RWPE2 (cell line): ENCODE measurements around the gene OPN1MW.
"Not testable (repeated sequence)": the region's sequence is repeated elsewhere in the genome, so short reads cannot be mapped to it uniquely, and the experiment has no call there.

Source experiments
- ATAC-seq: fragments of 200-7000 bp; cut with Tn5 transposase; 3 replicates; pipeline ENCODE4 v1.9.1; 2021; ENCODE audit warnings: low read depth
- DNase-seq: peaks from one replicate; pipeline ENCODE4 v3.0.0-alpha.2; 2020; ENCODE audit warnings: low spot score
- H3K27ac ChIP-seq: fragments of 450-650 bp; 2 replicates; pipeline ENCODE4 v1.5.1; 2017; ENCODE audit warnings: mild to moderate bottlenecking; ENCODE audit not compliant: poor library complexity, severe bottlenecking
- H3K27me3 ChIP-seq: fragments of 250-450 bp; sonication (Bioruptor Pico); 2 replicates; pipeline ENCODE4 v1.5.1; 2021; ENCODE audit warnings: mild to moderate bottlenecking, moderate library complexity; ENCODE audit not compliant: insufficient read depth, poor library complexity, severe bottlenecking
- H3K36me3 ChIP-seq: fragments of 250-450 bp; sonication (Bioruptor Pico); 2 replicates; pipeline ENCODE4 v1.5.1; 2020; ENCODE audit warnings: low read depth, mild to moderate bottlenecking, moderate library complexity
- H3K4me1 ChIP-seq: fragments of 250-450 bp; sonication (Bioruptor Pico); 2 replicates; pipeline ENCODE4 v1.5.1; 2021; ENCODE audit warnings: mild to moderate bottlenecking, moderate library complexity; ENCODE audit not compliant: insufficient read depth, poor library complexity, severe bottlenecking
- H3K4me3 ChIP-seq: fragments of 250-450 bp; sonication (Bioruptor Pico); 2 replicates; pipeline ENCODE4 v1.5.1; 2021; ENCODE audit warnings: mild to moderate bottlenecking, moderate library complexity; ENCODE audit not compliant: severe bottlenecking
- H3K9me3 ChIP-seq: fragments of 250-450 bp; sonication (Bioruptor Pico); 2 replicates; pipeline ENCODE4 v1.5.1; 2021; ENCODE audit warnings: mild to moderate bottlenecking, moderate library complexity; ENCODE audit not compliant: severe bottlenecking
- CTCF ChIP-seq: fragments of 450-650 bp; IDR thresholded peaks from one replicate; pipeline ENCODE4 v1.5.1; 2017; ENCODE audit warnings: mild to moderate bottlenecking, moderate library complexity; ENCODE audit not compliant: poor library complexity, severe bottlenecking

OPN1MW gene

GRCh38 chrX:154182296-154182695 is at the start of gene OPN1MW:
Gene OPN1MW, plus strand, starts transcription at chrX:154182596. Its CDS starts 82 bp downstream, at chrX:154182678.
- H3K4me3 ChIP-seq, DNase-seq, ATAC-seq, H3K27me3 ChIP-seq, H3K9me3 ChIP-seq, H3K27ac ChIP-seq, H3K4me1 ChIP-seq, H3K36me3 ChIP-seq: not testable (repeated sequence)

- no peaks in the 10 kb centered on the region for H3K36me3 ChIP-seq
- DNase-seq (no peak), ATAC-seq (no peak)
- H3K4me3 ChIP-seq = no peak overlapping the region
- no peaks in the 10 kb centered on the region for H3K9me3 ChIP-seq
- no peak for TF ChIP-seq CTCF
- no peaks in the 10 kb centered on the region for H3K4me1 ChIP-seq
- no peaks in the 10 kb centered on the region for H3K27me3 ChIP-seq
- no peak overlapping the region for H3K27ac ChIP-seq
Observed at GRCh38 chrX:154135458-154136229, 46.8 kb upstream of the OPN1MW start.

GRCh38 chrX:154136627-154137161 is 45.7 kb upstream of the OPN1MW start:
- H3K4me3 ChIP-seq = no peak overlapping the region
- no peaks in the 10 kb centered on the region for H3K9me3 ChIP-seq
- peak; percentile 84 for TF ChIP-seq CTCF
- H3K4me1 ChIP-seq = no peaks in the 10 kb centered on the region
- H3K27me3 ChIP-seq = no peaks in the 10 kb centered on the region
- ATAC-seq (peak; percentile 70; the same call in 2 of the 3 replicates), DNase-seq (no peak)
- H3K27ac ChIP-seq = no peak overlapping the region
- no peaks in the 10 kb centered on the region for H3K36me3 ChIP-seq

GRCh38 chrX:154138857-154139256 is 43.5 kb upstream of the OPN1MW start:
- Histone ChIP-seq H3K36me3 (no peaks in the 10 kb centered on the region), H3K4me1 (no peaks in the 10 kb centered on the region), H3K4me3 (no peak overlapping the region), H3K9me3 (no peaks in the 10 kb centered on the region), H3K27ac (no peak overlapping the region), H3K27me3 (no peaks in the 10 kb centered on the region)
- ATAC-seq (no peak), DNase-seq (no peak)
- no peak for TF ChIP-seq CTCF

- Histone ChIP-seq H3K4me3 (no peak overlapping the region), H3K9me3 (no peaks in the 10 kb centered on the region)
Observed at GRCh38 chrX:154140206-154140605, 42.2 kb upstream of the OPN1MW start.

More at GRCh38 chrX:154140206-154140605, 42.2 kb upstream of the OPN1MW start:
- TF ChIP-seq CTCF = no peak
- Histone ChIP-seq H3K27me3 (no peaks in the 10 kb centered on the region), H3K27ac (no peak overlapping the region), H3K36me3 (no peaks in the 10 kb centered on the region), H3K4me1 (no peaks in the 10 kb centered on the region)
- no peak for DNase-seq
- no peak for ATAC-seq
